NCI-H146 (cell line): Measurements from ENCODE around the gene TSPAN6.

Experiments used
- DNase-seq: peaks from one replicate; lab custom pipeline; 2025; lab: John Stamatoyannopoulos, UW

The TSPAN6 gene

DNA sequence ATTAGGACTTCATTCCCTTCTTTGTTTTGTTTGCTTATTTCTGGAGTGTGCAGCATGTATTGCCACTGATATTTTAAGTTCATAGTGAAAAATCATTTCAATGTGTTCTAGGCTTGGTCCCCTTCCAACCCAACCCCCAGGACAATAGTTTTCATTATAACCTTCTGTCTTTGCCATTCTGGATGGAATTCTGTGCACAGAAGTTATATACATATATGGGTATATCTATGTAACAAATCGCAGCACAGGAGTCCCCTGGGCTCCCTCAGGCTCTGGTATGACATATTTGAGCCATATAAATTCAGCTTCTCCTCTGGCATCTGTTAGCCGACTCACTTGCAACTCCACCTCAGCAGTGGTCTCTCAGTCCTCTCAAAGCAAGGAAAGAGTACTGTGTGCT lies 52.0 kb downstream of the TSPAN6 start, which contains the start of gene TNMD:
TSS of gene TNMD (plus strand) at position 326 of the 400 bp plus-strand sequence. CDS start 83 bp downstream, outside the sequence.
- DNase-seq, result no peak
